GM18526 (cell line): ENCODE measurements around the gene PELI3.

Source experiments
- POLR2A ChIP-seq: IDR thresholded peaks from 3 replicates; pipeline ENCODE4 v1.6.1; 2011; ENCODE audit not compliant: insufficient read length; ENCODE audit errors: extremely low read depth

PELI3 gene

GRCh38 chr11:66480117-66480938 is 13.6 kb downstream of the PELI3 start, which contains the start of gene DPP3:
Gene DPP3, plus strand, starts transcription at chr11:66480434. Its CDS starts 1,767 bp downstream, at chr11:66482201.
- TF ChIP-seq POLR2A: peak; percentile 89

- TF ChIP-seq POLR2A: no peak
Measured at GRCh38 chr11:66484806-66485380, 18.2 kb downstream of the PELI3 start.

- no peak for TF ChIP-seq POLR2A
Measured at GRCh38 chr11:66488957-66489356, 22.3 kb downstream of the PELI3 start.

GRCh38 chr11:66489636-66490035 is 22.9 kb downstream of the PELI3 start:
- TF ChIP-seq POLR2A: no peak

- no peak for TF ChIP-seq POLR2A
Measured at GRCh38 chr11:66491315-66491935, 24.7 kb downstream of the PELI3 start.

- no peak for TF ChIP-seq POLR2A
Measured at GRCh38 chr11:66492161-66492865, 25.6 kb downstream of the PELI3 start.

GRCh38 chr11:66493130-66493529 is 26.4 kb downstream of the PELI3 start:
- TF ChIP-seq POLR2A: no peak

GRCh38 chr11:66494458-66494857 is 27.8 kb downstream of the PELI3 start:
- no peak for TF ChIP-seq POLR2A

- no peak for TF ChIP-seq POLR2A
Measured at GRCh38 chr11:66494935-66495334, 28.2 kb downstream of the PELI3 start.

GRCh38 chr11:66495401-66495854 is 28.7 kb downstream of the PELI3 start:
- no peak for TF ChIP-seq POLR2A

GRCh38 chr11:66497206-66497605 is 30.5 kb downstream of the PELI3 start:
- TF ChIP-seq POLR2A: no peak

- TF ChIP-seq POLR2A: no peak
Measured at GRCh38 chr11:66498506-66498905, 31.8 kb downstream of the PELI3 start.

GRCh38 chr11:66505276-66505816 is 38.6 kb downstream of the PELI3 start:
- no peak for TF ChIP-seq POLR2A

- TF ChIP-seq POLR2A: no peak
Measured at GRCh38 chr11:66509131-66509561, 42.4 kb downstream of the PELI3 start.

- TF ChIP-seq POLR2A: peak; percentile 49
Measured at GRCh38 chr11:66510271-66510989, 43.7 kb downstream of the PELI3 start, which contains the start of gene BBS1. Gene BBS1, plus strand, starts transcription at chr11:66510635. Its CDS starts 25 bp downstream, at chr11:66510660.

- no peak for TF ChIP-seq POLR2A
Measured at GRCh38 chr11:66510990-66511339, 44.3 kb downstream of the PELI3 start.
